Ishikawa (cell line): Measurements from ENCODE around the gene ACSL1.

Experiments used
- CEBPB ChIP-seq: IDR thresholded peaks from 2 replicates; pipeline ENCODE4 v1.6.1; 2012
- CREB1 ChIP-seq: IDR thresholded peaks from 2 replicates; pipeline ENCODE4 v1.6.1; 2012; ENCODE audit warnings: low read depth
- EGR1 ChIP-seq: IDR thresholded peaks from 2 replicates; pipeline ENCODE4 v1.6.1; 2012
- EP300 ChIP-seq: IDR thresholded peaks from 2 replicates; pipeline ENCODE4 v1.6.1; 2012; ENCODE audit warnings: borderline replicate concordance
- FOXM1 ChIP-seq: IDR thresholded peaks from 2 replicates; pipeline ENCODE4 v1.6.1; 2012; ENCODE audit warnings: low read depth, borderline replicate concordance
- MAX ChIP-seq: IDR thresholded peaks from 2 replicates; pipeline ENCODE4 v1.6.1; 2012
- NFIC ChIP-seq: IDR thresholded peaks from 2 replicates; pipeline ENCODE4 v1.6.1; 2012
- RAD21 ChIP-seq: IDR thresholded peaks from 2 replicates; pipeline ENCODE4 v1.6.1; 2012; ENCODE audit warnings: low read depth
- REST ChIP-seq: IDR thresholded peaks from 2 replicates; pipeline ENCODE4 v1.6.1; 2012; ENCODE audit warnings: low read depth, mild to moderate bottlenecking
- TAF1 ChIP-seq: IDR thresholded peaks from 2 replicates; pipeline ENCODE4 v1.6.1; 2012; ENCODE audit warnings: low read depth, mild to moderate bottlenecking
- TCF12 ChIP-seq: IDR thresholded peaks from 2 replicates; pipeline ENCODE4 v1.6.1; 2012; ENCODE audit warnings: low read depth
- TEAD4 ChIP-seq: IDR thresholded peaks from 2 replicates; pipeline ENCODE4 v1.6.1; 2012
- USF1 ChIP-seq: IDR thresholded peaks from 2 replicates; pipeline ENCODE4 v1.6.1; 2012
- YY1 ChIP-seq: IDR thresholded peaks from 2 replicates; pipeline ENCODE4 v1.6.1; 2012; ENCODE audit warnings: low read depth
- ZBTB7A ChIP-seq: IDR thresholded peaks from 2 replicates; pipeline ENCODE4 v1.6.1; 2012; ENCODE audit warnings: low read depth

ACSL1 gene

GRCh38 chr4:184848510-184848909 is 22.7 kb upstream of the ACSL1 start:
- TF ChIP-seq TAF1 = no peak
- TF ChIP-seq NFIC = no peak
- TF ChIP-seq YY1 = no peak
- TF ChIP-seq TEAD4 = no peak
- no peak for TF ChIP-seq RAD21
- no peak for TF ChIP-seq MAX
- no peak for TF ChIP-seq CEBPB
- no peak for TF ChIP-seq EGR1
- TF ChIP-seq REST = no peak
- TF ChIP-seq CREB1 = no peak
- TF ChIP-seq FOXM1 = no peak
- no peak for TF ChIP-seq ZBTB7A
- TF ChIP-seq USF1 = no peak
- no peak for TF ChIP-seq TCF12
- TF ChIP-seq EP300 = no peak

GRCh38 chr4:184846531-184846930 is 20.8 kb upstream of the ACSL1 start:
- TF ChIP-seq TCF12 = no peak
- TF ChIP-seq USF1 = no peak

GRCh38 chr4:184845367-184846021 is 19.7 kb upstream of the ACSL1 start:
- TF ChIP-seq YY1 (no peak), TCF12 (no peak), ZBTB7A (no peak), TAF1 (no peak), NFIC (no peak), TEAD4 (no peak), USF1 (no peak), MAX (no peak), FOXM1 (no peak), CREB1 (no peak), EP300 (no peak), RAD21 (no peak), CEBPB (no peak), REST (no peak), EGR1 (no peak)

- TF ChIP-seq FOXM1 (no peak), ZBTB7A (no peak), TEAD4 (no peak), TAF1 (no peak), CEBPB (no peak), REST (no peak), MAX (no peak), RAD21 (no peak), NFIC (no peak), USF1 (no peak), EGR1 (no peak), EP300 (no peak)
These were observed 19.0 kb upstream of the ACSL1 start for GRCh38 chr4:184844742-184845141.
